Colonic mucosa (tissue), 4 donors: Measurements from ENCODE around the gene KRTAP9-1. TPM values are rescaled to one million over a fixed set of nuclear protein-coding genes. Genes with fewer than 3 reads are reported as not detected.

Experiments
- DNase-seq: peaks from one replicate; pipeline ENCODE4 v3.0.0-alpha.2; 2020
- H3K27ac ChIP-seq: fragments of 200-600 bp; one replicate; pipeline ENCODE4 v1.8.0; 2021
- H3K27me3 ChIP-seq: fragments of 200-600 bp; one replicate; pipeline ENCODE4 v1.8.0; 2021
- H3K36me3 ChIP-seq: fragments of 200-600 bp; one replicate; pipeline ENCODE4 v1.8.0; 2021
- H3K4me1 ChIP-seq: fragments of 200-600 bp; one replicate; pipeline ENCODE4 v1.8.0; 2021; ENCODE audit warnings: mild to moderate bottlenecking
- H3K4me3 ChIP-seq: fragments of 200-600 bp; one replicate; pipeline ENCODE4 v1.8.0; 2021
- H3K9ac ChIP-seq, 2 donors: one replicate each; pipeline ENCODE4 v1.7.0; 2013; ENCODE audit warnings: control low read depth in 2 of 2, low read depth in 2 of 2, low read length in 2 of 2
- H3K9me3 ChIP-seq: fragments of 200-600 bp; one replicate; pipeline ENCODE4 v1.8.0; 2021
- intact Hi-C: fragments of 100-400 bp; cut with DNase I; formaldehyde crosslinking; loops from one replicate; pipeline ENCODE4 v1.14.1; 2022
- total RNA-seq, 2 donors: library from RNA; stranded (reverse); fragmentation: NEBNext Ultra II Directional in 1 of 2; extraction: Animal tissue kit (Norgen Biotek cat#: 25700) in 1 of 2; gene quantifications; one replicate each; pipeline ENCODE4 v1.2.1, GENCODE V29; 2021
- TF ChIP-seq, protein P1 (sequence below): fragments of 200-600 bp; IDR thresholded peaks from one replicate; pipeline ENCODE4 v1.8.0; 2022; ENCODE audit warnings: antibody characterized with exemption, mild to moderate bottlenecking
- donor health status: healthy.
- donor health status: DM: no; HTN: no; CAD: no.
- donor health status: DM: no; HTN: no; CAD: no.

The KRTAP9-1 gene
- total RNA-seq, 2 donors from 2014 or later, result not detected

DNA sequence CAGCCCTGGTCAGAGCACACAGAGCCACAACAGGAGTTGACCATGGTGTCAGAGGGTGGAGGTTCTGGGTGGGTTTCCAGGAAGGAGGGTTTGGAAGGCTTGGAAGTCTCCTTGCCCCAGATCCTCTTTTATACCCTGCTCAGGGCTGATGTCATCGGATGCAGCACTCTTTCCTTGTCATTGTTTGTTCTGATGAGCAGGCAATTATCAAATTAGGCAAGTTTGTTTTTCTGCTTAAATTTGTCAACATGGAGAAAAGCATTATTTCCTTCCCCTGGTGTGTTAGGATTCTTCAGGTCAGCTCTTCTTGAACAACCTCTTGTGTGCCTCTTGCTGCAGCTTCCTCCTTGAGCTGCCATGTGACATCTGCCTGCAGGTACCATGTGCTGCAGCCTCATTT, 29.0 kb upstream of the KRTAP9-1 start, which contains the start of gene KRTAP4-4:
Gene KRTAP4-4 (minus strand): TSS at position 101 of the 400 bp plus-strand sequence. CDS start 57 bp downstream, at position 44.
- Histone ChIP-seq H3K36me3 (no peaks in the 10 kb centered on the region), H3K27me3 (no peaks in the 10 kb centered on the region), H3K4me3 (no peak within 1 kb of the TSS), H3K9ac (no peak within 1 kb of the TSS), H3K9me3 (no peaks in the 10 kb centered on the region), H3K4me1 (no peaks in the 10 kb centered on the region), H3K27ac (no peak within 1 kb of the TSS)
- TF ChIP-seq, protein P1, sequence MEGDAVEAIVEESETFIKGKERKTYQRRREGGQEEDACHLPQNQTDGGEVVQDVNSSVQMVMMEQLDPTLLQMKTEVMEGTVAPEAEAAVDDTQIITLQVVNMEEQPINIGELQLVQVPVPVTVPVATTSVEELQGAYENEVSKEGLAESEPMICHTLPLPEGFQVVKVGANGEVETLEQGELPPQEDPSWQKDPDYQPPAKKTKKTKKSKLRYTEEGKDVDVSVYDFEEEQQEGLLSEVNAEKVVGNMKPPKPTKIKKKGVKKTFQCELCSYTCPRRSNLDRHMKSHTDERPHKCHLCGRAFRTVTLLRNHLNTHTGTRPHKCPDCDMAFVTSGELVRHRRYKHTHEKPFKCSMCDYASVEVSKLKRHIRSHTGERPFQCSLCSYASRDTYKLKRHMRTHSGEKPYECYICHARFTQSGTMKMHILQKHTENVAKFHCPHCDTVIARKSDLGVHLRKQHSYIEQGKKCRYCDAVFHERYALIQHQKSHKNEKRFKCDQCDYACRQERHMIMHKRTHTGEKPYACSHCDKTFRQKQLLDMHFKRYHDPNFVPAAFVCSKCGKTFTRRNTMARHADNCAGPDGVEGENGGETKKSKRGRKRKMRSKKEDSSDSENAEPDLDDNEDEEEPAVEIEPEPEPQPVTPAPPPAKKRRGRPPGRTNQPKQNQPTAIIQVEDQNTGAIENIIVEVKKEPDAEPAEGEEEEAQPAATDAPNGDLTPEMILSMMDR, result no peak
- no peak for DNase-seq
- intact Hi-C loops, result no loop called here

- no peak overlapping the region for H3K9ac ChIP-seq
- no peaks in the 10 kb centered on the region for H3K36me3 ChIP-seq
- H3K4me1 ChIP-seq, result no peaks in the 10 kb centered on the region
- H3K27ac ChIP-seq, result no peak overlapping the region
- no peak for DNase-seq
- no peaks in the 10 kb centered on the region for H3K27me3 ChIP-seq
- TF ChIP-seq, protein P1, result no peak
- no peaks in the 10 kb centered on the region for H3K9me3 ChIP-seq
- H3K4me3 ChIP-seq, result no peak overlapping the region
- intact Hi-C loops, result no loop called here
Observed at GRCh38 chr17:41163828-41164227, 25.9 kb upstream of the KRTAP9-1 start.

DNA sequence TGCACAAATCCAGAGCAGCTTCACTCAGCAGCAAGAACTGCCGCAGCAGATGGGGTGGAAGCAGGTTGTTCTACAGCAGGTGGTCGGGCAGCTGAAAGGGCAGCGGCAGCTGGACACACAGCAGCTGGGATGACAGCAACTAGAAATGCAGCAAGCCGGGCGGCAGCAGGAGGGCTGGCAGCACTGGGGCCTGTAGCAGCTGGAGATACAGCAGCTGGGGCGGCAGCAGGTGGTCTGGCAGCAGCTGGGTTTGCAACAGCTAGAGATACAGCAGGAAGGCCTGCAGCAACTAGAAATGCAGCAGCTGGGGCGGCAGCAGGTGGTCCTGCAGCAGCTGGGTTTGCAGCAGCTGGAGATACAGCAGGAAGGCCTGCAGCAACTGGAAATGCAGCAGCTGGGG, 22.1 kb upstream of the KRTAP9-1 start:
- Histone ChIP-seq H3K36me3 (no peaks in the 10 kb centered on the region), H3K4me1 (no peaks in the 10 kb centered on the region), H3K4me3 (no peak overlapping the region), H3K27ac (no peak overlapping the region), H3K27me3 (no peaks in the 10 kb centered on the region), H3K9me3 (no peaks in the 10 kb centered on the region), H3K9ac (no peak overlapping the region)
- TF ChIP-seq, protein P1, result no peak
- intact Hi-C loops, result no loop called here
- DNase-seq, result no peak

DNA sequence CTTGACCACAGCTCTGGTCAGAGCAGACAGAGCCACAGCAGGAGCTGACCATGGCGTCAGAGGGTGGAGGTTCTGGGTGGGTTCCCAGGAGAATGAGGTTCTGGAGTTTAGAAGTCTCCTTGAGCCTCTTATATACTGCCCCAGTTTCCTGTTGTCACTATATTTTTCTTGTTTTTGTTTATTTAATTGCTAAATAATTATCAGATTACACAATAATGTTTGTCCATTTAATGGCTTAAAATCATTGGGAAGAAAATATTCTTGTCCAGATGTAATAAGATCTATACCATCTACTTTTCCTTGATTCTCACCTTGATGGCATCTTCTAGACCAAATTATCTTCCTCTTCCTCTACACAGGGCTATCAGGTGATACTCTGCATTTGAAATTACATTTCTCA, 21.6 kb upstream of the KRTAP9-1 start, which contains the start of gene KRTAP4-3:
Gene KRTAP4-3 (minus strand): TSS at position 101 of the 400 bp plus-strand sequence. CDS start 49 bp downstream, at position 52.
- Histone ChIP-seq H3K4me1 (no peaks in the 10 kb centered on the region), H3K27ac (no peak within 1 kb of the TSS), H3K9ac (no peak within 1 kb of the TSS), H3K9me3 (no peaks in the 10 kb centered on the region), H3K36me3 (no peaks in the 10 kb centered on the region), H3K4me3 (no peak within 1 kb of the TSS), H3K27me3 (no peaks in the 10 kb centered on the region)
- intact Hi-C loops, result no loop called here
- TF ChIP-seq, protein P1, result no peak
- no peak for DNase-seq

GRCh38 chr17:41171886-41172285, 17.8 kb upstream of the KRTAP9-1 start:
- TF ChIP-seq, protein P1, result no peak
- no peak overlapping the region for H3K27ac ChIP-seq
- intact Hi-C loops, result no loop called here
- H3K9ac ChIP-seq, result no peak overlapping the region
- no peak overlapping the region for H3K4me3 ChIP-seq
- no peak for DNase-seq
- H3K27me3 ChIP-seq, result no peaks in the 10 kb centered on the region
- H3K36me3 ChIP-seq, result no peaks in the 10 kb centered on the region
- H3K9me3 ChIP-seq, result no peaks in the 10 kb centered on the region
- no peaks in the 10 kb centered on the region for H3K4me1 ChIP-seq
